Keratinocyte (primary cell): ENCODE measurements around the gene CACNA1C. TPM values are rescaled to one million over a fixed set of nuclear protein-coding genes. Genes with fewer than 3 reads are reported as not detected.

Experiments
- DNase-seq: peaks from one replicate; pipeline ENCODE4 v3.0.0-alpha.2; 2011; ENCODE audit warnings: low read depth, missing footprints, low spot score
- FAIRE-seq: peaks from 2 replicates; lab custom pipeline; 2011; peaks lifted over from hg19 to GRCh38; lab: Jason Lieb, UNC
- H2AFZ ChIP-seq: 2 replicates; pipeline ENCODE4 v1.6.0; 2012; ENCODE audit warnings: low read length, control low read depth, inconsistent platforms; ENCODE audit not compliant: control insufficient read depth
- H3K27ac ChIP-seq: 2 replicates; pipeline ENCODE4 v1.5.1; 2011; ENCODE audit warnings: low read length; ENCODE audit not compliant: control insufficient read depth, insufficient read depth
- H3K27me3 ChIP-seq: 3 replicates; pipeline ENCODE4 v1.6.0; 2011; ENCODE audit warnings: low read length; ENCODE audit not compliant: control insufficient read depth, insufficient read depth; ENCODE audit errors: extremely low read depth
- H3K36me3 ChIP-seq, 2 experiments: 2 replicates in 1 of 2; 3 replicates in 1 of 2; pipeline ENCODE4 v1.5.1; 2011; ENCODE audit warnings: low read length in 2 of 2, mild to moderate bottlenecking in 1 of 2; ENCODE audit not compliant: control insufficient read depth in 2 of 2, insufficient read depth in 2 of 2; ENCODE audit errors: extremely low read depth in 1 of 2
- H3K4me1 ChIP-seq: 3 replicates; pipeline ENCODE4 v1.5.1; 2011; ENCODE audit warnings: low read length; ENCODE audit not compliant: control insufficient read depth, insufficient read depth; ENCODE audit errors: extremely low read depth
- H3K4me2 ChIP-seq: 3 replicates; pipeline ENCODE4 v1.6.0; 2011; ENCODE audit warnings: low read depth, low read length; ENCODE audit not compliant: control insufficient read depth, insufficient read depth; ENCODE audit errors: extremely low read depth
- H3K4me3 ChIP-seq, 3 experiments: fragments of 200-600 bp in 1 of 3; sonication (generic) in 1 of 3; 2 replicates in 2 of 3; 3 replicates in 1 of 3; pipeline ENCODE4 v1.5.1; 2011 to 2016; ENCODE audit warnings: low read length in 3 of 3, mild to moderate bottlenecking in 3 of 3, control low read depth in 2 of 3, inconsistent platforms in 1 of 3, low read depth in 1 of 3, mixed read lengths in 1 of 3, mixed run types in 1 of 3, moderate library complexity in 1 of 3; ENCODE audit not compliant: control insufficient read depth in 2 of 3, insufficient read depth in 2 of 3; ENCODE audit errors: extremely low read depth in 1 of 3
- H3K79me2 ChIP-seq: 2 replicates; pipeline ENCODE4 v1.6.0; 2012; ENCODE audit warnings: low read length; ENCODE audit not compliant: control insufficient read depth, insufficient read depth
- H3K9ac ChIP-seq: 3 replicates; pipeline ENCODE4 v1.6.0; 2011; ENCODE audit warnings: low read length; ENCODE audit not compliant: control insufficient read depth, insufficient read depth; ENCODE audit errors: extremely low read depth
- H3K9me1 ChIP-seq: 3 replicates; pipeline ENCODE4 v1.6.0; 2011; ENCODE audit warnings: low read length; ENCODE audit not compliant: control insufficient read depth, insufficient read depth; ENCODE audit errors: extremely low read depth
- H3K9me3 ChIP-seq: 2 replicates; pipeline ENCODE4 v1.5.1; 2012; ENCODE audit warnings: low read depth, low read length; ENCODE audit not compliant: control insufficient read depth
- H4K20me1 ChIP-seq: 3 replicates; pipeline ENCODE4 v1.6.0; 2011; ENCODE audit warnings: low read length; ENCODE audit not compliant: control insufficient read depth, insufficient read depth; ENCODE audit errors: extremely low read depth
- CTCF ChIP-seq, 3 experiments: IDR thresholded peaks in 1 of 3; conservative IDR thresholded peaks in 1 of 3; optimal IDR thresholded peaks in 1 of 3; 2 replicates in 2 of 3; 3 replicates in 1 of 3; pipeline versions ENCODE3 to v1.5.1; 2011; ENCODE audit warnings: low read length in 3 of 3, mild to moderate bottlenecking in 3 of 3, moderate library complexity in 2 of 3, control low read depth in 1 of 3, inconsistent platforms in 1 of 3; ENCODE audit not compliant: insufficient read depth in 2 of 3; ENCODE audit errors: extremely low read depth in 1 of 3
- EZH2 ChIP-seq: IDR thresholded peaks from one replicate; pipeline ENCODE4 v1.6.1; 2012; ENCODE audit warnings: inconsistent platforms, mild to moderate bottlenecking, low read length, moderate library complexity
- dilution Hi-C: fragments of 300-500 bp; cut with MboI; formaldehyde crosslinking; loops from one replicate; pipeline ENCODE4 v1.7.0; 2020; ENCODE audit warnings: low sequenced_read_pairs; ENCODE audit not compliant: extremely low pct_ligation_motif_present
- polyA plus RNA-seq, 5 experiments: library from polyadenylated mRNA; depleted of rRNA in 3 of 5; stranded (reverse) in 3 of 5; stranded (forward) in 1 of 5; unstranded in 1 of 5; fragments of >200 nt; gene quantifications; 1 replicate in 1 of 5; 2 replicates in 3 of 5; 3 replicates in 1 of 5; pipeline versions ENCODE4 v1.2.1 to v1.2.3, GENCODE V29; 2011 to 2012; ENCODE audit warnings: missing spikeins in 2 of 5, low read depth in 1 of 5, low replicate concordance in 1 of 5

CACNA1C gene
- polyA plus RNA-seq, 1 donor (not counting 4 experiments of a cell fraction or from before 2014, with no cell fraction given), result not detected

- Histone ChIP-seq H3K9ac (no peak overlapping the region), H3K4me3 (no peak overlapping the region), H3K36me3 (no peaks in the 10 kb centered on the region), H3K4me2 (no peak overlapping the region), H3K27me3 (peaks cover 4% of the 10 kb centered on the region), H2AFZ (no peak overlapping the region), H3K9me1 (no peaks in the 10 kb centered on the region), H4K20me1 (no peaks in the 10 kb centered on the region), H3K27ac (no peak overlapping the region), H3K9me3 (peaks cover 4% of the 10 kb centered on the region), H3K4me1 (no peaks in the 10 kb centered on the region), H3K79me2 (no peaks in the 10 kb centered on the region)
- DNase-seq (no peak), FAIRE-seq (no peak)
- dilution Hi-C loops, result no loop called here
- TF ChIP-seq EZH2 (no peak), CTCF (optimal IDR thresholded peaks at IDR 0.05 in 1 of 3, IDR thresholded peaks at IDR 0.05 in 1 of 3, conservative IDR thresholded peaks at IDR 0.05 in 1 of 3; ENCODE audit: extremely low read depth in 1 of 3, insufficient read depth in 2 of 3, low read length in 3 of 3) (no peak)
Measured at GRCh38 chr12:2192231-2192630, 139.4 kb downstream of the CACNA1C start.

GRCh38 chr12:2194060-2194459, 141.3 kb downstream of the CACNA1C start:
- Histone ChIP-seq H2AFZ (no peak overlapping the region), H3K79me2 (no peaks in the 10 kb centered on the region), H3K4me3 (no peak overlapping the region), H3K4me1 (peaks cover 8% of the 10 kb centered on the region), H3K27me3 (peaks cover 4% of the 10 kb centered on the region), H3K4me2 (no peak overlapping the region), H3K27ac (no peak overlapping the region), H3K36me3 (no peaks in the 10 kb centered on the region), H3K9me1 (no peaks in the 10 kb centered on the region), H3K9me3 (peaks cover 4% of the 10 kb centered on the region), H3K9ac (no peak overlapping the region), H4K20me1 (no peaks in the 10 kb centered on the region)
- dilution Hi-C loops, result no loop called here
- TF ChIP-seq CTCF (optimal IDR thresholded peaks at IDR 0.05 in 1 of 3, IDR thresholded peaks at IDR 0.05 in 1 of 3, conservative IDR thresholded peaks at IDR 0.05 in 1 of 3; ENCODE audit: extremely low read depth in 1 of 3, insufficient read depth in 2 of 3, low read length in 3 of 3), result no peak
- TF ChIP-seq EZH2, result no peak
- DNase-seq (no peak), FAIRE-seq (no peak)
